HepG2 (cell line): Measurements from ENCODE around the gene TYMP. TPM values are rescaled to one million over a fixed set of nuclear protein-coding genes. Genes with fewer than 3 reads are reported as not detected.
A peak's percentile ranks its signal among the peaks of the same experiment; 100 is the strongest.

Experiments used
- AGO2 ChIP-seq: fragments of 200-400 bp; formaldehyde crosslinking; optimal IDR thresholded peaks from 2 replicates; pipeline ENCODE3; 2017; ENCODE audit warnings: mild to moderate bottlenecking, low read depth, low read length, moderate library complexity
- ARHGAP35 ChIP-seq: sonication (generic); formaldehyde crosslinking; IDR thresholded peaks from 2 replicates; pipeline ENCODE4 v1.9.0; 2022; ENCODE audit warnings: mild to moderate bottlenecking, inconsistent platforms, moderate library complexity, missing genetic modification reagents, borderline replicate concordance
- CCDC6 ChIP-seq: sonication (generic); formaldehyde crosslinking; IDR thresholded peaks from 2 replicates; pipeline ENCODE4 v1.8.1; 2022; ENCODE audit warnings: mild to moderate bottlenecking, missing genetic modification reagents, moderate library complexity
- CSRNP1 ChIP-seq: sonication (generic); formaldehyde crosslinking; IDR thresholded peaks from 2 replicates; pipeline ENCODE4 v1.8.1; 2023; ENCODE audit warnings: mild to moderate bottlenecking, missing genetic modification reagents
- EP300 ChIP-seq, 3 experiments: sonication (generic) in 1 of 3; formaldehyde crosslinking in 1 of 3; IDR thresholded peaks; 2 replicates each; pipeline versions ENCODE4 v1.5.1 to v1.6.1; 2011 to 2020; ENCODE audit warnings: low read depth in 2 of 3, low read length in 2 of 3, borderline replicate concordance in 1 of 3, improper control_type of control experiment in 1 of 3, mild to moderate bottlenecking in 1 of 3, missing genetic modification reagents in 1 of 3, moderate library complexity in 1 of 3
- FOSL2 ChIP-seq: sonication (generic); formaldehyde crosslinking; IDR thresholded peaks from 2 replicates; pipeline ENCODE4 v1.4.0; 2020; ENCODE audit warnings: missing genetic modification reagents
- GTF3A ChIP-seq: sonication (generic); formaldehyde crosslinking; conservative IDR thresholded peaks from 2 replicates; pipeline ENCODE4 v1.4.0; 2020; ENCODE audit warnings: mild to moderate bottlenecking, missing genetic modification reagents
- HOXA5 ChIP-seq: sonication (generic); formaldehyde crosslinking; IDR thresholded peaks from 2 replicates; pipeline ENCODE4 v1.4.0; 2020; ENCODE audit warnings: missing genetic modification reagents
- HOXA9 ChIP-seq: sonication (generic); formaldehyde crosslinking; IDR thresholded peaks from 2 replicates; pipeline ENCODE4 v1.8.1; 2022; ENCODE audit warnings: missing genetic modification reagents, mild to moderate bottlenecking, moderate library complexity, borderline replicate concordance
- NR1H2 ChIP-seq: sonication (generic); formaldehyde crosslinking; IDR thresholded peaks from 2 replicates; pipeline ENCODE4 v1.8.1; 2022; ENCODE audit warnings: low read depth, missing genetic modification reagents, borderline replicate concordance
- ONECUT2 ChIP-seq: sonication (generic); formaldehyde crosslinking; IDR thresholded peaks from 2 replicates; pipeline ENCODE4 v1.4.0; 2020; ENCODE audit warnings: missing genetic modification reagents
- POLR2AphosphoS5 ChIP-seq: IDR thresholded peaks from 2 replicates; pipeline ENCODE4 v1.6.1; 2012; ENCODE audit warnings: low read depth, low read length
- SOX13 ChIP-seq, 3 experiments: fragments of 450-650 bp in 1 of 3; sonication (generic) in 1 of 3; formaldehyde crosslinking in 1 of 3; IDR thresholded peaks in 2 of 3; conservative IDR thresholded peaks in 1 of 3; 2 replicates each; pipeline versions ENCODE4 v1.5.0 to v1.6.1; 2016 to 2020; ENCODE audit warnings: antibody characterized with exemption in 1 of 3, mild to moderate bottlenecking in 1 of 3, missing compliant biosample characterization in 1 of 3, missing genetic modification reagents in 1 of 3, moderate library complexity in 1 of 3
- SRF ChIP-seq: IDR thresholded peaks from 2 replicates; pipeline ENCODE4 v1.6.1; 2011; ENCODE audit warnings: mild to moderate bottlenecking, low read depth, low read length, moderate library complexity
- TMF1 ChIP-seq: sonication (generic); formaldehyde crosslinking; IDR thresholded peaks from 2 replicates; pipeline ENCODE4 v1.8.1; 2022; ENCODE audit warnings: low read depth, missing genetic modification reagents
- YY1 ChIP-seq: IDR thresholded peaks from 2 replicates; pipeline ENCODE4 v1.6.1; 2011; ENCODE audit warnings: low read length, low read depth, moderate library complexity, mild to moderate bottlenecking; ENCODE audit not compliant: insufficient read depth, insufficient replicate concordance
- ZEB1 ChIP-seq: IDR thresholded peaks from 2 replicates; pipeline ENCODE4 v1.6.1; 2012; ENCODE audit warnings: mild to moderate bottlenecking, low read depth, inconsistent platforms; ENCODE audit not compliant: insufficient replicate concordance
- ZNF224 ChIP-seq: sonication (generic); formaldehyde crosslinking; IDR thresholded peaks from 2 replicates; pipeline ENCODE4 v1.5.0; 2020; ENCODE audit warnings: mild to moderate bottlenecking, missing genetic modification reagents
- ZNF329 ChIP-seq: sonication (generic); formaldehyde crosslinking; IDR thresholded peaks from 2 replicates; pipeline ENCODE4 v1.9.0; 2021; ENCODE audit warnings: low read depth, mild to moderate bottlenecking, missing genetic modification reagents
- ZNF704 ChIP-seq: sonication (generic); formaldehyde crosslinking; IDR thresholded peaks from 2 replicates; pipeline ENCODE4 v1.8.1; 2023; ENCODE audit warnings: mild to moderate bottlenecking, inconsistent platforms, moderate library complexity, missing genetic modification reagents, borderline replicate concordance
- ZNF724P ChIP-seq: sonication (generic); formaldehyde crosslinking; IDR thresholded peaks from 2 replicates; pipeline ENCODE4 v1.8.0; 2022; ENCODE audit warnings: missing genetic modification reagents, borderline replicate concordance
- polyA plus RNA-seq, 8 experiments: library from polyadenylated mRNA; depleted of rRNA in 3 of 8; stranded (reverse) in 7 of 8; unstranded in 1 of 8; fragments of >200 nt; fragmentation: Illumina TruSeq in 4 of 8; extraction: Trizol in 4 of 8; gene quantifications; 2 replicates each; pipeline versions ENCODE4 v1.2.1 to v1.2.3, GENCODE V29; 2011 to 2016; ENCODE audit warnings: low read depth in 4 of 8, missing spikeins in 1 of 8, mixed read lengths in 1 of 8; ENCODE audit not compliant: insufficient read depth in 1 of 8
- total RNA-seq, 5 experiments: library from RNA; depleted of rRNA; stranded (reverse); fragments of >200 nt; fragmentation: Illumina TruSeq; extraction: Trizol; gene quantifications; 2 replicates each; pipeline ENCODE4 v1.2.3, GENCODE V29; 2016; ENCODE audit warnings: low read depth in 1 of 5
- TF ChIP-seq, protein P1 (sequence below): sonication (generic); formaldehyde crosslinking; IDR thresholded peaks from 2 replicates; pipeline ENCODE4 v1.5.1; 2020; ENCODE audit warnings: mild to moderate bottlenecking, missing genetic modification reagents, moderate library complexity
- TF ChIP-seq, protein P2 (sequence below), 2 experiments: fragments of 450-650 bp in 1 of 2; sonication (generic) in 1 of 2; formaldehyde crosslinking; IDR thresholded peaks; 2 replicates each; pipeline versions ENCODE4 v1.5.0 to v1.8.0; 2020 to 2022; ENCODE audit warnings: mild to moderate bottlenecking in 1 of 2, missing genetic modification reagents in 1 of 2

TYMP gene
- total and polyA plus RNA-seq, 2 of the 13 experiments (the other 11 are each of a cell fraction or from before 2014, with no cell fraction given) = 3.9 to 4.3 TPM

- TF ChIP-seq CSRNP1 (peak; percentile 48; the same call in 1 of the 2 replicates), ZNF329 (CRISPR knock-in tag) (peak; percentile 51; the same call in 1 of the 2 replicates), AGO2 (peak; percentile 82), ONECUT2 (CRISPR knock-in tag) (no peak), POLR2AphosphoS5 (no peak), GTF3A (CRISPR knock-in tag) (peak; percentile 94; the same call in 1 of the 2 replicates), YY1 (peak; percentile 50), HOXA9 (CRISPR knock-in tag) (peak; percentile 63), ZNF724P (CRISPR knock-in tag) (no peak), CCDC6 (CRISPR knock-in tag) (peak; percentile 72; the same call in 1 of the 2 replicates), ZNF704 (0 out of 2 replicates have a peak, but pooled peaks have one; percentile 47), HOXA5 (peak; percentile 48), ZEB1 (no peak), EP300 (IDR thresholded peaks at IDR 0.05; ENCODE audit: low read depth in 2 of 2, low read length in 2 of 2) (no peak), EP300 (CRISPR knock-in tag; IDR thresholded peaks at IDR 0.05; ENCODE audit: borderline replicate concordance) (no peak), SOX13 (IDR thresholded peaks at IDR 0.05) (no peak), SOX13 (CRISPR knock-in tag; conservative IDR thresholded peaks at IDR 0.05 in 1 of 2, IDR thresholded peaks at IDR 0.05 in 1 of 2) (no peak), TMF1 (no peak), NR1H2 (CRISPR knock-in tag) (0 out of 2 replicates have a peak, but pooled peaks have one; percentile 32), SRF (no peak), FOSL2 (CRISPR knock-in tag) (no peak), ARHGAP35 (CRISPR knock-in tag) (peak; percentile 73; the same call in 1 of the 2 replicates), ZNF224 (CRISPR knock-in tag) (peak; percentile 58; the same call in 1 of the 2 replicates)
- TF ChIP-seq, protein P1, sequence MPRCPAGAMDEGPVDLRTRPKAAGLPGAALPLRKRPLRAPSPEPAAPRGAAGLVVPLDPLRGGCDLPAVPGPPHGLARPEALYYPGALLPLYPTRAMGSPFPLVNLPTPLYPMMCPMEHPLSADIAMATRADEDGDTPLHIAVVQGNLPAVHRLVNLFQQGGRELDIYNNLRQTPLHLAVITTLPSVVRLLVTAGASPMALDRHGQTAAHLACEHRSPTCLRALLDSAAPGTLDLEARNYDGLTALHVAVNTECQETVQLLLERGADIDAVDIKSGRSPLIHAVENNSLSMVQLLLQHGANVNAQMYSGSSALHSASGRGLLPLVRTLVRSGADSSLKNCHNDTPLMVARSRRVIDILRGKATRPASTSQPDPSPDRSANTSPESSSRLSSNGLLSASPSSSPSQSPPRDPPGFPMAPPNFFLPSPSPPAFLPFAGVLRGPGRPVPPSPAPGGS = 0 out of 2 replicates have a peak, but pooled peaks have one; percentile 30
- TF ChIP-seq, protein P2, sequence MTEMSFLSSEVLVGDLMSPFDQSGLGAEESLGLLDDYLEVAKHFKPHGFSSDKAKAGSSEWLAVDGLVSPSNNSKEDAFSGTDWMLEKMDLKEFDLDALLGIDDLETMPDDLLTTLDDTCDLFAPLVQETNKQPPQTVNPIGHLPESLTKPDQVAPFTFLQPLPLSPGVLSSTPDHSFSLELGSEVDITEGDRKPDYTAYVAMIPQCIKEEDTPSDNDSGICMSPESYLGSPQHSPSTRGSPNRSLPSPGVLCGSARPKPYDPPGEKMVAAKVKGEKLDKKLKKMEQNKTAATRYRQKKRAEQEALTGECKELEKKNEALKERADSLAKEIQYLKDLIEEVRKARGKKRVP (CRISPR knock-in tag; IDR thresholded peaks at IDR 0.05) = peak in 1 of 2 experiments; percentile 28; a peak in 1 of 4 replicates
Observed at GRCh38 chr22:50526108-50526833, 3.5 kb downstream of the TYMP start (continued).
